ENCODE results near the gene C22orf39.

Gene C22orf39

GRCh38 chr22:19447330-19448075 is at the start of gene C22orf39:
Gene C22orf39 (minus strand): TSS chr22:19447711. CDS start chr22:19447688, 23 bp downstream.
- DNase-seq, result peak; percentile 90

GRCh38 chr22:19497245-19497644 is 49.7 kb upstream of the C22orf39 start:
- DNase-seq, result no peak

GRCh38 chr22:19496324-19496630 is 48.8 kb upstream of the C22orf39 start:
- no peak for DNase-seq

GRCh38 chr22:19495562-19496323 is 48.2 kb upstream of the C22orf39 start:
- no peak for DNase-seq

GRCh38 chr22:19494676-19495173 is 47.2 kb upstream of the C22orf39 start:
- DNase-seq, result no peak

- no peak for DNase-seq
Measured at GRCh38 chr22:19494001-19494560, 46.6 kb upstream of the C22orf39 start.

GRCh38 chr22:19492504-19493174 is 45.1 kb upstream of the C22orf39 start:
- DNase-seq, result no peak

GRCh38 chr22:19490628-19491230 is 43.2 kb upstream of the C22orf39 start:
- no peak for DNase-seq

- no peak for DNase-seq
Measured at GRCh38 chr22:19488884-19489843, 41.7 kb upstream of the C22orf39 start.

GRCh38 chr22:19488285-19488684 is 40.8 kb upstream of the C22orf39 start:
- DNase-seq, result no peak

GRCh38 chr22:19483481-19484244 is 36.2 kb upstream of the C22orf39 start:
- DNase-seq, result no peak

GRCh38 chr22:19482297-19482696 is 34.8 kb upstream of the C22orf39 start:
- no peak for DNase-seq

GRCh38 chr22:19480789-19481188 is 33.3 kb upstream of the C22orf39 start:
- DNase-seq, result no peak

- no peak for DNase-seq
Measured at GRCh38 chr22:19480173-19480568, 32.7 kb upstream of the C22orf39 start.

- peak; percentile 96 for DNase-seq
Measured at GRCh38 chr22:19479355-19480172, 32.1 kb upstream of the C22orf39 start, which contains the start of gene CDC45. Gene CDC45 (plus strand): TSS chr22:19479920. CDS start chr22:19479969, 49 bp downstream.

- peak; percentile 54 for DNase-seq
Measured at GRCh38 chr22:19478901-19479354, 31.4 kb upstream of the C22orf39 start, which contains the start of gene UFD1. Gene UFD1 (minus strand): TSS chr22:19479193. CDS start chr22:19479085, 108 bp downstream.

GRCh38 chr22:19478045-19478900 is 30.8 kb upstream of the C22orf39 start:
- no peak for DNase-seq

GRCh38 chr22:19477321-19478044 is 30.0 kb upstream of the C22orf39 start:
- DNase-seq, result no peak

All from NCI-H1105 (cell line).